GM19035 (cell line): ENCODE measurements around the gene ADORA1.

Experiments
- ATAC-seq: cut with Tn5 transposase; IDR thresholded peaks from one replicate; pipeline ENCODE4 v1.9.1; 2021; ENCODE audit not compliant: unreplicated experiment

ADORA1 gene

DNA sequence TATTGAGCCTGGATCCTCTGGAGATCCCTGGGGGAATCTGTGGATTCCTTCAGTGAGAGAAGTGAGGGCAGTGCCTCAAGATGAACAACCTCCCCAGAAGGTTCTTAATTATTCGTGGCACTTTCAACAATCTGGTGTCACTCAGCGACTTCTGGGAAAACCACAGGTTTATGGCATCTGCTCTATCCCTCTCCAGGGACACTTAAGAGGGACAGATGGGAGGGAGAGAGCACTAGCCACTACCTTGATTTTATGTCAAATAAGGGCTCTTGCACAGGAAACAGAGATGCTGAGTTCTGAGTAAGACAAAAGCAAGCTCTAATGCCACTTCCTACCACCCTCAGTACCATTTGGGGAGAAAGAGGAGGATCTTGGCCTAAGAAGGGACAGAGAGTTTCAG is 80.2 kb downstream of the ADORA1 start:
- no peak for ATAC-seq

DNA sequence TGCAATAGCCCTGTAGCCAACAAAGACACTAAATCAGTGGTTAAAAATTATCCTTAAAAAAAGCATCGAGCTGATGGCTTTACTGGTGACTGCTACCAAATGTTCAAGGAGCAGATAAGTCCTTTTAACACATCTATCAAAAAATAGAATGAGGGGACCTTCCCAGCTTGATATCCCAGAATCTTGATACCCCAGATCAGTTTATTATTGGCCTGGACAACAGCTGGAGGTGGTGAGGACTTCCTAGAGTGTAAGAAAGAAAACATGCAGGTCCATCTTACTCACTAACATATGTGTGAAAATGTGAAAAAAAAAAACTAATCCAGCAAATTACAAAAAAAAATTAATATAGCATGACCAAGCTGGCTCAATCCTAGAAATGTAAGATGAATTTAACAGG is 80.7 kb downstream of the ADORA1 start:
- ATAC-seq = no peak

DNA sequence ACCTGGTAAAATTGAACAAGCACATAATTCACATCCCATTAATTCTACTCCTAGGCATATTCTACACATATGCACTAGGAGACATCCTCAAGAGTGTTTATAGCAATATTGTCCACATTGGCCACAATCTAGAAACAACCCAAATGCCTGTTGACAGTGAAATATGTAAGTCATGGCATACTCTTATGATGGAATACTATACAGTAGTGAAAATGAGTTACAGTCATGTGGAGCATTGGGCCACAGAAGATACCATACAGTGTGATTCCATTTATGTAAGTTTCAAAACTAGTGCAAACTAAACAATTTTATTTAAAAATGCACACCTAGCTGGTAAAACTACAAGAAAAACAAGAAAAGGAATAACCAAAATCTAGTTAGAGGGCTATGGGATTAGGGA is 82.8 kb downstream of the ADORA1 start:
- no peak for ATAC-seq

DNA sequence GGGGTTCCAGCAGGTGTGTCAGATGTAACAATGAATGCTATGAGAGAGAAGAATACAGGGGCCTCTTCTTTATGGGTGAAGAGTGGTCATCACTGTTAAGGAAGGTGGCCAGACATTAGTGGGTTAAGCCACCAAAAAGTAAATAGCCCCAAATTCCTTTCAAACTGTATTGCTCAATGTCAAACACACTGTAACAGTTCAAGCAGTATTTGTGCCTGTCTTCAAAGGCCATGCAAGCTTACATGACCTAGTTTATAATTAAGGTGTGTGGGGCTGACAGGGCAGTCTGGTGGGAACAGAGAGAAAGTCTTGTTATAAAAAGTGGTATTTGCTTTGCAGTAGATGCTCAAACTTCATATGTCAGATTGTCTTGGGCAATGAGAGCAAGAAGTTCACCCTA is 83.5 kb downstream of the ADORA1 start:
- ATAC-seq = no peak

DNA sequence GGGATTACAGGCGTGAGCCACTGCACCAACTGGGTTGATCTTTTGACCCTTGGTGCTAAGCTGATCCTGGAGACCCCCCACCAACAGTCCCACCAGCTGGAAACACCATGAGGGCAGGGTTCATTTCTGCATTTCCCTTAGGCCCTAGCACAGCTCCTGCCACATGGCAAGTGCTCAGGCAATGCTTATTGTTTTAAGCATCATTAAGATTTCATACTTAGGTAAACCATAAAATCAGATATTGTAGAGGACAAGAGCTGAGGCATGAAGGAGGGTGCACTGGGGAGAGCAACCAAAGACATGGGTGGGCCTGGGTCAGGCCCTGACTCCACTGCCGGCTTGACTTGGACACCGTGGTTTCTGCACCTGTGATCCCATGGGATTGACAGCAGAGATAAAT is 84.3 kb downstream of the ADORA1 start:
- ATAC-seq = no peak

DNA sequence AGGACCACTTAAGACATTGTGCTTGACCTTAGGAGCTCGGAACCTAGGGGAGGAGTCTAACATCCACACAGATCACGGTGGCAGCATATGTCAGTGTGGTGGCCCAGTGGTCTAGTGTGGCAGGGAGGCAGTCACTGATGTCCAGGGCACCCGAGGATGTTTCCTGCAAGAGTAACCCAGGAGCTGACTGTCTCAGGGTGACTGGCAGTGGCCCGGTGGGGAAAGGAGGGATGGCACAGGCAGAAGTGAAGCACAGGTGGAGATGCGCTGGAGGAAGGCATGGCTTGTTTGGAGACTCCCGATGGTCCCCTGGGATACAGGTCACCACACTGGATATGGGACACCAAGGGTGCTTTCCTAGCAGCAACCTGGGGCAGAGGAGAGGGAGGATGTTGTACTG is 85.6 kb downstream of the ADORA1 start:
- no peak for ATAC-seq

DNA sequence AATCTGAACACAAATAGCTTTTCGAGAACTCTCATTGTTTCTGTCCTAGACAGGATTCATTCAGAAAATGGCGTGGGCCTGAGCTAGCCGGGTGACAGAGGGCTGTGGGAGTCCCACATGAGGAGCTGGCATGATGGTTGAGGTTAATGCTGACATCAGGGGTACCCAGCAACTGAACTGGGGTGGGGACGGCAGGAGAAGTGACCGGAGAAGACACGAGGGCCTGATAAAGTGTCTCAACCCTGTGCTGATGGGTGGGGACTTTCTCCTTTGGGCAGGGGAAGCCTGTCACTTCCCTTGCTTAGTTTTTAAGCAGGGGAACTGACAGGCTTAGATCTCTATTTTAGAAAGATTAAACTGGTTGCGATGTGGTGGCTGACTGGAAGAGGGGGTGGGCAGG is 87.3 kb downstream of the ADORA1 start:
- no peak for ATAC-seq

DNA sequence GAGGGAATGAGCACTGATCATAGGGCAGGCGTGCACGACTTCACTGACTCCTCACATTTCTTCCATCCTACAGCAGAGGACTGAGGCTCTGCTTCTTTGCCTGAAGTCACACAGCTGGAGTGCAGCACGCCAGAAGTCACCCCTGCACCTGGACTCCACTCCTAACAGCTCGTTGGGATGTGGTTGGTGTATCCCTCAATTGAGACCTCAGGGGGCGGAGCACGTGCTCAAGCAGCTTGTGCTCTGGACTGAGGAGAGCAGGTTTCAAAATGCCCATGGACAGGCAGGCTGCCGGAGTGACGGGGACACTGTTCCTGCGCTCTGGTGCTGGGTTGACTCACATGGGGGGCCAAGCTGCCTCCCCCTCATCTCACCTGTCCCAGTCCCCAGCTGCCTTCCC is 88.0 kb downstream of the ADORA1 start:
- no peak for ATAC-seq

DNA sequence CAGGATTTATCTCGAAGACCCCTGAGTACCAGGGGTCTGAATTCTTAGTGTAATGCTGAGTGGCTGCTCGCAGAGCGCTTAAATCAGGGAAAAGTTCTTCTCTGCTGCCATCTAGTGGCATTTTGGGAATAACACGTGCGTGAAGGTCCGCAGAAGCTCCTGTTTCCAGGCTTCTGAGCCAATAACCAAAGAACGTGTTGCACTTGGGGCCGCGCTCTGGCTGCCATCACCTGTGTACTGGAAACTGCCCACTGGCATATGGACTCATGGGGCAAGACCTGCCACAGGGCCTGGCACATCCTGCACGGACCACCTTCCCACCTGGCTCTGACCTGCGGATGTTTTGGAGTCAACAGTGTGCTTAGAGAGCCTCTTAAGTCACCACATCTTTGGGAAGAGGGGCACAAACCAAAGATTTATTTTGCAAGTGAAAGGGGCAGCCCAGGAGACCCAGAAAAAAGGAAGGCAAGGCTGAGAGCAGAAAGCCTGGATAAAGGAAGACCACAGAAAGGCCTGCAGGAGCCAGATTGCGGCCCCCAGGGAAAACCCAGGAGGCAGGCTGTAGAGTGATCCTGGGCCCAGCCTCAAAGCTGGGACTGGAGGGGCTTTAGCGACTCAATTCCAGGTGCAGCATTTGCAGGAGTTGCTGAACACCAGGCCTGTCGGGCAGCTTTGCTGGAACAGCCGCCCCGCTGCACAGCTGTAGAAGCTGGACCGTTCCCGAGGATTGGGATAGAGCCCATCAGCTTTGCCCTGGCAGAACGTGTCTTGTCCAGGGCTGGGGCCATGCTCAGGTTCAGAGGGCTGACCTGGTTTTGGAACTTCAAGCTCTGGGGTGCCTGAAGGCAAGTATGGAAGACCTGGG is 89.0 kb downstream of the ADORA1 start:
- no peak for ATAC-seq
